Nephron (organoid): ENCODE data around the gene MTFMT.

Experiments
- H3K27ac Mint-ChIP-seq, 3 experiments: 2 replicates each; pipeline ENCODE4 v1.8.0; 2020; ENCODE audit warnings: mixed read lengths in 3 of 3, mild to moderate bottlenecking in 2 of 3, moderate library complexity in 1 of 3
- H3K27me3 Mint-ChIP-seq: 2 replicates; pipeline ENCODE4 v1.8.0; 2021; ENCODE audit warnings: low read depth, mild to moderate bottlenecking, moderate library complexity, mixed read lengths
- H3K36me3 Mint-ChIP-seq: 2 replicates; pipeline ENCODE4 v1.8.0; 2020; ENCODE audit warnings: low read depth, mixed read lengths
- H3K4me1 Mint-ChIP-seq: 2 replicates; pipeline ENCODE4 v1.8.0; 2020; ENCODE audit warnings: mixed read lengths
- H3K4me3 Mint-ChIP-seq, 3 experiments: 2 replicates each; pipeline ENCODE4 v1.8.0; 2020; ENCODE audit warnings: mild to moderate bottlenecking in 3 of 3, mixed read lengths in 3 of 3, moderate library complexity in 2 of 3
- H3K9me3 Mint-ChIP-seq: 2 replicates; pipeline ENCODE4 v1.8.0; 2020; ENCODE audit warnings: mixed read lengths
- TF ChIP-seq, protein P1 (sequence below), 3 experiments: fragments of 200-600 bp; sonication (generic); IDR thresholded peaks; one replicate each; pipeline ENCODE4 v1.5.0; 2021; ENCODE audit warnings: antibody characterized with exemption in 3 of 3; ENCODE audit not compliant: unreplicated experiment in 3 of 3

MTFMT gene

DNA sequence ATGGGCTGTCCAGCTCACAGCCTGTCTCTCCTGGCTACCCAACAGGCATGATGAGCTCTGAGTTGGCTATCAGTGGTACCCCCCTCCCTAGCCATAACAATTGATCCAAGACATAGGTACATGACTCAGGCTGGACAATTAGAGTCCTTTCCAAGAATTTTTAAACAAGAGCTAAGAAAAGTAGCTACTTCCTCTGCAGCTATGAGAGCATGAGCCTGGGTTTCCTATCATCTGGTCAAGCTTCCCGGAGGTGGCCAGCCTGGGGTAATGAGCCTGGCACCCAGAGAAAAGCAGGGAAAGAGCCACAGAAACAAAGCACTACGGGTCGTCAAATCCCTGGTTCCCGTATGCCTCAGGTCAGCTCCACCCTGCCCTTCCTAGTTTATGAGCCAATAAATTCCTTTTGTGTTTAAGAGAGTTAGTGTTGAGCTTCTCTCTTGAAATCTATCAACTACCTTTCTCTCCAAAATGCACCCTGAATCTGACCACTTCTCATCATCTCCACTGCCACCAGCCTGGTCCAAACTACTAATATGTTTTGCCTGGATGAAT is 13.4 kb upstream of the MTFMT start:
- no peaks in the 10 kb centered on the region for H3K9me3 Mint-ChIP-seq
- peak overlapping the region; percentile 5 to 95 (median 32) for H3K27ac Mint-ChIP-seq
- no peaks in the 10 kb centered on the region for H3K36me3 Mint-ChIP-seq
- no peak overlapping the region for H3K4me3 Mint-ChIP-seq
- TF ChIP-seq, protein P1, sequence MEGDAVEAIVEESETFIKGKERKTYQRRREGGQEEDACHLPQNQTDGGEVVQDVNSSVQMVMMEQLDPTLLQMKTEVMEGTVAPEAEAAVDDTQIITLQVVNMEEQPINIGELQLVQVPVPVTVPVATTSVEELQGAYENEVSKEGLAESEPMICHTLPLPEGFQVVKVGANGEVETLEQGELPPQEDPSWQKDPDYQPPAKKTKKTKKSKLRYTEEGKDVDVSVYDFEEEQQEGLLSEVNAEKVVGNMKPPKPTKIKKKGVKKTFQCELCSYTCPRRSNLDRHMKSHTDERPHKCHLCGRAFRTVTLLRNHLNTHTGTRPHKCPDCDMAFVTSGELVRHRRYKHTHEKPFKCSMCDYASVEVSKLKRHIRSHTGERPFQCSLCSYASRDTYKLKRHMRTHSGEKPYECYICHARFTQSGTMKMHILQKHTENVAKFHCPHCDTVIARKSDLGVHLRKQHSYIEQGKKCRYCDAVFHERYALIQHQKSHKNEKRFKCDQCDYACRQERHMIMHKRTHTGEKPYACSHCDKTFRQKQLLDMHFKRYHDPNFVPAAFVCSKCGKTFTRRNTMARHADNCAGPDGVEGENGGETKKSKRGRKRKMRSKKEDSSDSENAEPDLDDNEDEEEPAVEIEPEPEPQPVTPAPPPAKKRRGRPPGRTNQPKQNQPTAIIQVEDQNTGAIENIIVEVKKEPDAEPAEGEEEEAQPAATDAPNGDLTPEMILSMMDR (IDR thresholded peaks at IDR 0.05; ENCODE audit: unreplicated experiment in 3 of 3) = no peak
- H3K27me3 Mint-ChIP-seq = no peaks in the 10 kb centered on the region
- H3K4me1 Mint-ChIP-seq = peaks cover 31% of the 10 kb centered on the region

DNA sequence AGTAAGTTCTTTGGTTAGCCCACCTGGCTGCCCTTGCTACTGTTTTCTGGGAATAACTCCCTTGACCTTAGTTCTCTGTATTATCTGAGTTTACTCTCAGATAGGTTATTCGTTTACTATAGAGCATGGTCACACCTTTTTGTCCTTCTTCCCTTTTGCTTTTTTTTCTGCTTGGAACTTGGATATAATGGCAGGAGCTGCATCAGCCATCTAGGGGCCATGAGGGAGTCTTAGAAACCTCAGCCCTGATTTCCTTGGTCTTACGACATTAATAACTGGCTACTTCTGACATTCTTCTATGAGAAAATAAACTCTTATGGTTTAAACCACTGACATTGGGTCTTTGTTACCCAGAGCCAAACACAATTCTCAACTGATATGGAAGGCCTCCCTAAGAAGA is 12.3 kb upstream of the MTFMT start:
- Mint-ChIP-seq H3K4me3 (no peak overlapping the region), H3K4me1 (peaks cover 31% of the 10 kb centered on the region), H3K27ac (peak overlapping the region in 1 of 3 experiments; percentile 95), H3K9me3 (no peaks in the 10 kb centered on the region), H3K27me3 (no peaks in the 10 kb centered on the region), H3K36me3 (no peaks in the 10 kb centered on the region)
- TF ChIP-seq, protein P1 (IDR thresholded peaks at IDR 0.05; ENCODE audit: unreplicated experiment in 3 of 3) = no peak

- H3K4me3 Mint-ChIP-seq = no peak overlapping the region
- peak overlapping the region in 1 of 3 experiments; percentile 14 for H3K27ac Mint-ChIP-seq
- TF ChIP-seq, protein P1 (IDR thresholded peaks at IDR 0.05; ENCODE audit: unreplicated experiment in 3 of 3) = no peak
- H3K27me3 Mint-ChIP-seq = no peaks in the 10 kb centered on the region
- H3K36me3 Mint-ChIP-seq = no peaks in the 10 kb centered on the region
- H3K4me1 Mint-ChIP-seq = peaks cover 29% of the 10 kb centered on the region
- H3K9me3 Mint-ChIP-seq = no peaks in the 10 kb centered on the region
These were observed 11.0 kb upstream of the MTFMT start for GRCh38 chr15:65040461-65040860.

DNA sequence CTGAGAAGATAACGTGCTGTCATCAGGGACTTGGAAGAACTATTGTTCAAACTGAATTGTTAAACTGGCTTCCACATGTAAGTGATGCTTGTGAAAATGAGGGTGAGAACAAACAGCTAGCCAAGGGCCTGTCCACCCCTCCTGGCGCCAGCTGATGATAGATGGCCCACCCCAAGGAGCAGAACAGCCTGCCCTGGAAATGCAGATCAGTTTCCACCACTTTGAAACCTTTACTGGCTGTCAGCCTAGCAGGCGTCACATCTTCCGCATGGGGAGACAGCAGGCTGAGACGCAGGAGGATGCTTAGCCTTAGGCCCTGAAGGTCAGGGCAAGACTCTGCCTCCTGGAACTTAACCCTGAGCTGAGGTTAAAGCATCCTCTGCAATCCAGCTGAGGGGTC is 9.4 kb upstream of the MTFMT start:
- Mint-ChIP-seq H3K4me3 (no peak overlapping the region), H3K27ac (peak overlapping the region; percentile 29 to 64 (median 58)), H3K9me3 (no peaks in the 10 kb centered on the region)

GRCh38 chr15:65038428-65038827 is 9.0 kb upstream of the MTFMT start:
- H3K4me3 Mint-ChIP-seq = no peak overlapping the region
- H3K9me3 Mint-ChIP-seq = no peaks in the 10 kb centered on the region
- TF ChIP-seq, protein P1 (IDR thresholded peaks at IDR 0.05; ENCODE audit: unreplicated experiment in 3 of 3) = no peak
- no peaks in the 10 kb centered on the region for H3K27me3 Mint-ChIP-seq
- H3K36me3 Mint-ChIP-seq = no peaks in the 10 kb centered on the region
- peak overlapping the region; percentile 29 to 64 (median 58) for H3K27ac Mint-ChIP-seq
- H3K4me1 Mint-ChIP-seq = peaks cover 24% of the 10 kb centered on the region

More for the DNA sequence above, 9.4 kb upstream of the MTFMT start:
- Mint-ChIP-seq H3K4me1 (peaks cover 20% of the 10 kb centered on the region), H3K27me3 (no peaks in the 10 kb centered on the region), H3K36me3 (no peaks in the 10 kb centered on the region)
- TF ChIP-seq, protein P1 (IDR thresholded peaks at IDR 0.05; ENCODE audit: unreplicated experiment in 3 of 3) = no peak

GRCh38 chr15:65037309-65037708 is 7.9 kb upstream of the MTFMT start:
- Mint-ChIP-seq H3K9me3 (no peaks in the 10 kb centered on the region), H3K27me3 (no peaks in the 10 kb centered on the region), H3K36me3 (no peaks in the 10 kb centered on the region), H3K4me3 (no peak overlapping the region), H3K4me1 (peaks cover 23% of the 10 kb centered on the region), H3K27ac (peak overlapping the region; percentile 58 to 87 (median 69))
- TF ChIP-seq, protein P1 (IDR thresholded peaks at IDR 0.05; ENCODE audit: unreplicated experiment in 3 of 3) = no peak
